Naive thymus-derived CD8-positive, alpha-beta T cell (primary cell): ENCODE data around the gene MYO1G. TPM values are rescaled to one million over a fixed set of nuclear protein-coding genes. Genes with fewer than 3 reads are reported as not detected.

Source experiments
- ATAC-seq, 2 donors: fragments of 150-1000 bp; cut with Tn5 transposase in 1 of 2; sonication (Bioruptor Pico), chemical (Tn5 transposase) in 1 of 2; 1 replicate in 1 of 2; 2 replicates in 1 of 2; pipeline ENCODE4 v1.10.0; 2021; ENCODE audit warnings: mild to moderate bottlenecking in 2 of 2, moderate library complexity in 2 of 2
- POLR2A ChIA-PET: fragments of 350-600 bp; sonication (Branson Sonifier 250); formaldehyde crosslinking; loops from one replicate; lab custom pipeline; 2021; ENCODE audit warnings: antibody characterized with exemption; lab: Charles Lee
- DNase-seq, 10 donors: peaks; one replicate each; pipeline versions ENCODE4 v3.0.0 to v3.0.0-alpha.2; 2020 to 2022
- H3K27ac Mint-ChIP-seq, 10 donors: one replicate each; pipeline ENCODE4 v1.8.0; 2020 to 2022; ENCODE audit warnings: mild to moderate bottlenecking in 10 of 10, mixed read lengths in 10 of 10, moderate library complexity in 4 of 10, inconsistent platforms in 1 of 10
- H3K27me3 Mint-ChIP-seq, 5 donors: one replicate each; pipeline ENCODE4 v1.8.0; 2021 to 2022; ENCODE audit warnings: mixed read lengths in 5 of 5
- H3K36me3 Mint-ChIP-seq, 3 donors: one replicate each; pipeline ENCODE4 v1.8.0; 2020 to 2022; ENCODE audit warnings: mixed read lengths in 3 of 3, mild to moderate bottlenecking in 2 of 3, inconsistent platforms in 1 of 3
- H3K4me1 Mint-ChIP-seq, 4 donors: one replicate each; pipeline ENCODE4 v1.8.0; 2021 to 2022; ENCODE audit warnings: mixed read lengths in 4 of 4
- H3K4me3 Mint-ChIP-seq, 10 donors: one replicate each; pipeline ENCODE4 v1.8.0; 2020 to 2022; ENCODE audit warnings: mild to moderate bottlenecking in 10 of 10, mixed read lengths in 10 of 10, moderate library complexity in 6 of 10, inconsistent platforms in 1 of 10
- H3K9me3 Mint-ChIP-seq, 9 donors: one replicate each; pipeline ENCODE4 v1.8.0; 2020 to 2022; ENCODE audit warnings: mixed read lengths in 9 of 9, mild to moderate bottlenecking in 3 of 9, inconsistent platforms in 1 of 9, moderate library complexity in 1 of 9
- polyA plus RNA-seq, 3 donors: library from polyadenylated mRNA; unstranded; fragments of 300-500 nt; fragmentation: Illumina TruSeq; gene quantifications; one replicate each; pipeline ENCODE4 v1.2.3, GENCODE V29; 2021
- total RNA-seq, 8 experiments: library from RNA in 2 of 8; stranded (reverse) in 2 of 8; gene quantifications; one replicate each; pipeline ENCODE4 v1.2.3 and lab custom pipeline; 2021 to 2026

The MYO1G gene
- total and polyA plus RNA-seq, 5 experiments from 2014 or later, result 44.4 to 106 (median 60.0) TPM

GRCh38 chr7:44986218-44987053 lies 7.6 kb upstream of the MYO1G start:
- peaks cover 27 to 61% (median 54%) of the 10 kb centered on the region in 4 donors for H3K4me1 Mint-ChIP-seq
- peak; percentile 93 to 95 for ATAC-seq
- H3K4me3 Mint-ChIP-seq, result peak overlapping the region; percentile 93 to 99 (median 98)
- H3K27me3 Mint-ChIP-seq, result no peaks in the 10 kb centered on the region
- H3K9me3 Mint-ChIP-seq, result no peaks in the 10 kb centered on the region
- DNase-seq, result peak; percentile 90 to 97 (median 94)
- POLR2A ChIA-PET, result interaction anchor here (0.7 to 5.7 kb wide), 12 partner anchors 8 to 125 kb away, joined by 3 to 44 read pairs (median 8); partner anchors contain the start of genes CCM2, MYO1G, PURB and TBRG4
- peaks cover 8 to 47% (median 22%) of the 10 kb centered on the region in 3 donors for H3K36me3 Mint-ChIP-seq
- peak overlapping the region; percentile 95 to 100 (median 99) for H3K27ac Mint-ChIP-seq

GRCh38 chr7:44985900-44986217 lies 7.0 kb upstream of the MYO1G start:
- peaks cover 8 to 47% (median 22%) of the 10 kb centered on the region in 3 donors for H3K36me3 Mint-ChIP-seq
- peak overlapping the region; percentile 93 to 99 (median 98) for H3K4me3 Mint-ChIP-seq
- POLR2A ChIA-PET, result interaction anchor here (0.7 to 5.7 kb wide), 11 partner anchors 7 to 125 kb away, joined by 3 to 44 read pairs (median 11); partner anchors contain the start of genes CCM2, MYO1G, PURB and TBRG4
- DNase-seq, result no peak
- no peaks in the 10 kb centered on the region for H3K27me3 Mint-ChIP-seq
- peak; percentile 32 to 37 for ATAC-seq
- H3K9me3 Mint-ChIP-seq, result no peaks in the 10 kb centered on the region
- peak overlapping the region; percentile 95 to 100 (median 99) for H3K27ac Mint-ChIP-seq
- peaks cover 29 to 67% (median 59%) of the 10 kb centered on the region in 4 donors for H3K4me1 Mint-ChIP-seq

- Mint-ChIP-seq H3K27ac (peak overlapping the region; percentile 95 to 100 (median 99)), H3K9me3 (no peaks in the 10 kb centered on the region), H3K4me1 (peaks cover 29 to 74% (median 66%) of the 10 kb centered on the region in 4 donors), H3K36me3 (peaks cover 8 to 47% (median 22%) of the 10 kb centered on the region in 3 donors), H3K27me3 (no peaks in the 10 kb centered on the region), H3K4me3 (peak overlapping the region; percentile 93 to 99 (median 98))
- DNase-seq (peak in 1 of 10 donors; percentile 57), ATAC-seq (no peak)
- POLR2A ChIA-PET, result interaction anchor here (0.7 to 5.7 kb wide), 11 partner anchors 7 to 126 kb away, joined by 3 to 44 read pairs (median 11); partner anchors contain the start of genes CCM2, MYO1G, PURB and TBRG4
Observed at GRCh38 chr7:44985033-44985695, 6.3 kb upstream of the MYO1G start.

GRCh38 chr7:44984478-44984758 lies 5.6 kb upstream of the MYO1G start:
- H3K4me3 Mint-ChIP-seq, result peak overlapping the region; percentile 36 to 99 (median 97)
- H3K36me3 Mint-ChIP-seq, result peaks cover 8 to 47% (median 22%) of the 10 kb centered on the region in 3 donors
- POLR2A ChIA-PET, result interaction anchor here (3.6 to 4.9 kb wide), 2 partner anchors 16 to 44 kb away, joined by 33 to 44 read pairs; partner anchors contain the start of gene CCM2
- DNase-seq (no peak), ATAC-seq (no peak)
- H3K27ac Mint-ChIP-seq, result peak overlapping the region; percentile 22 to 100 (median 99)
- H3K27me3 Mint-ChIP-seq, result no peaks in the 10 kb centered on the region
- H3K9me3 Mint-ChIP-seq, result no peaks in the 10 kb centered on the region
- peaks cover 29 to 81% (median 73%) of the 10 kb centered on the region in 4 donors for H3K4me1 Mint-ChIP-seq

GRCh38 chr7:44983742-44984477 lies 5.1 kb upstream of the MYO1G start:
- ATAC-seq (no peak), DNase-seq (peak in 1 of 10 donors; percentile 46)
- H3K27ac Mint-ChIP-seq, result peak overlapping the region; percentile 22 to 100 (median 99)
- no peaks in the 10 kb centered on the region for H3K27me3 Mint-ChIP-seq
- peaks cover 34 to 86% (median 78%) of the 10 kb centered on the region in 4 donors for H3K4me1 Mint-ChIP-seq
- peaks cover 8 to 47% (median 22%) of the 10 kb centered on the region in 3 donors for H3K36me3 Mint-ChIP-seq
- H3K4me3 Mint-ChIP-seq, result peak overlapping the region; percentile 36 to 99 (median 97)
- H3K9me3 Mint-ChIP-seq, result no peaks in the 10 kb centered on the region
- POLR2A ChIA-PET, result interaction anchor here (0.7 to 4.9 kb wide), 4 partner anchors 14 to 44 kb away, joined by 3 to 44 read pairs (median 23); partner anchors contain the start of gene CCM2

- ATAC-seq, result no peak
- peak in 1 of 10 donors; percentile 28 for DNase-seq
- POLR2A ChIA-PET, result interaction anchor here (0.7 to 4.9 kb wide), 6 partner anchors 9 to 129 kb away, joined by 3 to 44 read pairs (median 8); partner anchors contain the start of gene TBRG4
- no peaks in the 10 kb centered on the region for H3K9me3 Mint-ChIP-seq
- peaks cover 8 to 47% (median 22%) of the 10 kb centered on the region in 3 donors for H3K36me3 Mint-ChIP-seq
- peak overlapping the region in 3 of 10 donors; percentile 4 to 59 (median 34) for H3K4me3 Mint-ChIP-seq
- H3K27ac Mint-ChIP-seq, result peak overlapping the region in 8 of 10 donors; percentile 51 to 99 (median 73)
- no peaks in the 10 kb centered on the region for H3K27me3 Mint-ChIP-seq
- peaks cover 37 to 91% (median 84%) of the 10 kb centered on the region in 4 donors for H3K4me1 Mint-ChIP-seq
Observed at GRCh38 chr7:44982970-44983369, 4.2 kb upstream of the MYO1G start.

- DNase-seq, result peak in 1 of 10 donors; percentile 10
- Mint-ChIP-seq H3K27me3 (no peaks in the 10 kb centered on the region), H3K36me3 (peaks cover 8 to 50% (median 22%) of the 10 kb centered on the region in 3 donors), H3K9me3 (no peaks in the 10 kb centered on the region), H3K4me1 (peaks cover 36 to 91% (median 84%) of the 10 kb centered on the region in 4 donors), H3K4me3 (peak overlapping the region in 3 of 10 donors; percentile 9 to 36 (median 34)), H3K27ac (peak overlapping the region in 8 of 10 donors; percentile 28 to 96 (median 65))
- ATAC-seq, result no peak
- POLR2A ChIA-PET, result interaction anchor here (0.7 to 10.5 kb wide), 7 partner anchors 8 to 129 kb away, joined by 4 to 207 read pairs (median 8); partner anchors contain the start of gene TBRG4
Observed at GRCh38 chr7:44982535-44982923, 3.7 kb upstream of the MYO1G start.

- peak overlapping the region in 7 of 10 donors; percentile 46 to 99 (median 93) for H3K4me3 Mint-ChIP-seq
- DNase-seq, result peak in 1 of 10 donors; percentile 15
- peak overlapping the region; percentile 78 to 98 (median 94) for H3K27ac Mint-ChIP-seq
- POLR2A ChIA-PET, result interaction anchor here (0.6 to 10.5 kb wide), 9 partner anchors 10 to 491 kb away, joined by 3 to 207 read pairs (median 4); partner anchors contain the start of gene TBRG4
- no peaks in the 10 kb centered on the region for H3K27me3 Mint-ChIP-seq
- peaks cover 37 to 89% (median 84%) of the 10 kb centered on the region in 4 donors for H3K4me1 Mint-ChIP-seq
- H3K36me3 Mint-ChIP-seq, result peaks cover 8 to 55% (median 22%) of the 10 kb centered on the region in 3 donors
- no peak for ATAC-seq
- no peaks in the 10 kb centered on the region for H3K9me3 Mint-ChIP-seq
Observed at GRCh38 chr7:44981035-44981706, 2.4 kb upstream of the MYO1G start.

GRCh38 chr7:44980393-44981034 lies 1.7 kb upstream of the MYO1G start:
- ATAC-seq, result peak; percentile 29 to 39
- POLR2A ChIA-PET, result interaction anchor here (0.6 to 10.5 kb wide), 8 partner anchors 11 to 135 kb away, joined by 3 to 207 read pairs (median 4); partner anchors contain the start of gene PURB
- peaks cover 8 to 52% (median 21%) of the 10 kb centered on the region in 3 donors for H3K36me3 Mint-ChIP-seq
- H3K27me3 Mint-ChIP-seq, result no peaks in the 10 kb centered on the region
- H3K9me3 Mint-ChIP-seq, result no peaks in the 10 kb centered on the region
- H3K4me3 Mint-ChIP-seq, result peak overlapping the region; percentile 32 to 99 (median 94)
- H3K27ac Mint-ChIP-seq, result peak overlapping the region; percentile 78 to 98 (median 94)
- H3K4me1 Mint-ChIP-seq, result peaks cover 35 to 88% (median 82%) of the 10 kb centered on the region in 4 donors
- DNase-seq, result peak in 9 of 10 donors; percentile 21 to 71 (median 53)
